H1 (cell line): ENCODE measurements around the gene FA2H. TPM values are rescaled to one million over a fixed set of nuclear protein-coding genes. Genes with fewer than 3 reads are reported as not detected.

Experiments
- CTCF ChIA-PET: fragments of 300-600 bp; sonication (Branson Sonifier 250); formaldehyde crosslinking; loops from one replicate; lab custom pipeline; 2021; ENCODE audit not compliant: partially characterized antibody; lab: Charles Lee
- POLR2A ChIA-PET: fragments of 300-600 bp; sonication (Branson Sonifier 250); formaldehyde crosslinking; loops from one replicate; lab custom pipeline; 2021; ENCODE audit warnings: inconsistent platforms; ENCODE audit not compliant: partially characterized antibody; lab: Charles Lee
- DNase-seq, 2 experiments: peaks; one replicate each; pipeline versions ENCODE4 v3.0.0 to v3.0.0-alpha.2; 2010 to 2022; ENCODE audit warnings: low spot score in 2 of 2, low read depth in 1 of 2, mixed read lengths in 1 of 2
- FAIRE-seq: peaks from 2 replicates; lab custom pipeline; 2011; peaks lifted over from hg19 to GRCh38; lab: Jason Lieb, UNC
- H2AFZ ChIP-seq: 2 replicates; pipeline ENCODE4 v1.8.1; 2012; ENCODE audit warnings: low read length, inconsistent platforms
- H2AK5ac ChIP-seq: 2 replicates; pipeline ENCODE4 v1.6.1; 2013; ENCODE audit warnings: low read depth, low read length
- H2BK120ac ChIP-seq: replicated peaks from 2 replicates; pipeline ENCODE3; 2013; ENCODE audit warnings: low read depth, low read length, inconsistent platforms
- H2BK12ac ChIP-seq: 2 replicates; pipeline ENCODE4 v1.6.1; 2013; ENCODE audit warnings: low read depth, low read length
- H2BK15ac ChIP-seq: 2 replicates; pipeline ENCODE4 v1.6.1; 2013; ENCODE audit warnings: low read length
- H2BK20ac ChIP-seq: 2 replicates; pipeline ENCODE4 v1.6.1; 2013; ENCODE audit warnings: low read length
- H2BK5ac ChIP-seq: 2 replicates; pipeline ENCODE4 v1.6.1; 2013; ENCODE audit warnings: low read depth, low read length
- H3K14ac ChIP-seq: 2 replicates; pipeline ENCODE4 v1.6.1; 2013; ENCODE audit warnings: inconsistent platforms; ENCODE audit not compliant: insufficient read length
- H3K18ac ChIP-seq: 2 replicates; pipeline ENCODE4 v1.6.1; 2013; ENCODE audit warnings: low read length; ENCODE audit errors: extremely low read depth
- H3K23ac ChIP-seq: 2 replicates; pipeline ENCODE4 v1.6.1; 2013; ENCODE audit warnings: inconsistent platforms; ENCODE audit not compliant: insufficient read length
- H3K23me2 ChIP-seq: 2 replicates; pipeline ENCODE4 v1.6.1; 2013; ENCODE audit warnings: low read depth, low read length
- H3K27ac ChIP-seq: 2 replicates; pipeline ENCODE4 v1.6.1; 2011; ENCODE audit warnings: low read depth, low read length, inconsistent platforms
- H3K27me3 ChIP-seq, 4 experiments: replicated peaks in 1 of 4; 1 replicate in 1 of 4; 2 replicates in 3 of 4; pipeline versions ENCODE4 v1.6.1 to v1.8.1; 2011 to 2013; ENCODE audit warnings: low read length in 3 of 4, mild to moderate bottlenecking in 3 of 4, inconsistent platforms in 2 of 4, mixed read lengths in 2 of 4, moderate library complexity in 1 of 4; ENCODE audit not compliant: control insufficient read depth in 3 of 4, insufficient read depth in 3 of 4; ENCODE audit errors: extremely low read depth in 1 of 4
- H3K36me3 ChIP-seq, 4 experiments: 2 replicates each; pipeline versions ENCODE4 v1.6.1 to v1.8.1; 2011 to 2013; ENCODE audit warnings: mild to moderate bottlenecking in 4 of 4, low read length in 3 of 4, moderate library complexity in 2 of 4, control low read depth in 1 of 4, inconsistent platforms in 1 of 4; ENCODE audit not compliant: insufficient read depth in 4 of 4, control insufficient read depth in 2 of 4
- H3K4ac ChIP-seq: replicated peaks from 2 replicates; pipeline ENCODE3; 2013; ENCODE audit warnings: low read length, low read depth, mixed read lengths, inconsistent platforms; ENCODE audit not compliant: insufficient read length
- H3K4me1 ChIP-seq, 4 experiments: replicated peaks in 1 of 4; 1 replicate in 1 of 4; 2 replicates in 3 of 4; pipeline versions ENCODE4 v1.6.1 to v1.8.1; 2011 to 2013; ENCODE audit warnings: low read length in 3 of 4, inconsistent platforms in 2 of 4, mixed read lengths in 1 of 4; ENCODE audit not compliant: insufficient read depth in 4 of 4, control insufficient read depth in 3 of 4
- H3K4me2 ChIP-seq, 2 experiments: 2 replicates each; pipeline versions ENCODE4 v1.6.1 to v1.8.1; 2011 to 2013; ENCODE audit warnings: low read depth in 2 of 2, low read length in 2 of 2, control low read depth in 1 of 2, inconsistent platforms in 1 of 2, mild to moderate bottlenecking in 1 of 2; ENCODE audit not compliant: insufficient read depth in 1 of 2
- H3K4me3 ChIP-seq, 4 experiments: fragments of 200-600, 300-600 bp in 1 of 4; sonication (generic), shearing (Covaris generic), sonication (Bioruptor Twin) in 1 of 4; 2 replicates each; pipeline versions ENCODE4 v1.5.1 to v1.8.1; 2011 to 2016; ENCODE audit warnings: low read length in 4 of 4, low read depth in 3 of 4, control low read depth in 2 of 4, inconsistent platforms in 2 of 4, mild to moderate bottlenecking in 2 of 4, mixed read lengths in 1 of 4, moderate library complexity in 1 of 4; ENCODE audit not compliant: insufficient read depth in 2 of 4; ENCODE audit errors: extremely low read depth in 1 of 4
- H3K56ac ChIP-seq: replicated peaks from 2 replicates; pipeline ENCODE3; 2013; ENCODE audit warnings: low read depth, mild to moderate bottlenecking, mixed read lengths, low read length, inconsistent platforms; ENCODE audit not compliant: insufficient read length
- H3K79me1 ChIP-seq: 2 replicates; pipeline ENCODE4 v1.6.1; 2013; ENCODE audit warnings: low read depth, low read length, control low read depth
- H3K79me2 ChIP-seq, 2 experiments: 2 replicates each; pipeline versions ENCODE4 v1.6.1 to v1.8.1; 2012 to 2013; ENCODE audit warnings: low read length in 2 of 2, mild to moderate bottlenecking in 2 of 2, inconsistent platforms in 1 of 2; ENCODE audit not compliant: insufficient read depth in 2 of 2, control insufficient read depth in 1 of 2
- H3K9ac ChIP-seq, 4 experiments: replicated peaks in 1 of 4; 1 replicate in 1 of 4; 2 replicates in 3 of 4; pipeline versions ENCODE4 v1.6.1 to v1.8.1; 2011 to 2013; ENCODE audit warnings: low read depth in 3 of 4, low read length in 3 of 4, control low read depth in 2 of 4, mild to moderate bottlenecking in 2 of 4, moderate library complexity in 2 of 4, inconsistent platforms in 1 of 4; ENCODE audit errors: extremely low read depth in 1 of 4
- H3K9me3 ChIP-seq, 2 experiments: 2 replicates each; pipeline versions ENCODE4 v1.6.1 to v1.8.1; 2012 to 2013; ENCODE audit warnings: mild to moderate bottlenecking in 2 of 2, moderate library complexity in 2 of 2, control low read depth in 1 of 2, inconsistent platforms in 1 of 2, low read depth in 1 of 2, low read length in 1 of 2, mixed read lengths in 1 of 2; ENCODE audit not compliant: insufficient read depth in 2 of 2
- H4K20me1 ChIP-seq, 2 experiments: replicated peaks in 1 of 2; 2 replicates each; pipeline versions ENCODE3 to v1.8.1; 2011 to 2013; ENCODE audit warnings: inconsistent platforms in 2 of 2, low read length in 2 of 2, mild to moderate bottlenecking in 1 of 2; ENCODE audit not compliant: insufficient read depth in 2 of 2, control insufficient read depth in 1 of 2
- H4K5ac ChIP-seq: 2 replicates; pipeline ENCODE4 v1.6.1; 2013; ENCODE audit warnings: low read length, low read depth, mixed read lengths, inconsistent platforms; ENCODE audit not compliant: insufficient read length
- H4K8ac ChIP-seq: 2 replicates; pipeline ENCODE4 v1.8.0; 2013; ENCODE audit warnings: mild to moderate bottlenecking, moderate library complexity, low read length, inconsistent platforms; ENCODE audit not compliant: insufficient read depth; ENCODE audit errors: extremely low read depth
- H4K91ac ChIP-seq: replicated peaks from 2 replicates; pipeline ENCODE3; 2013; ENCODE audit warnings: low read length, mixed read lengths, inconsistent platforms; ENCODE audit not compliant: insufficient read length
- HDAC2 ChIP-seq, 2 experiments: fragments of 300-600 bp in 1 of 2; sonication (generic) in 1 of 2; IDR thresholded peaks; 2 replicates each; pipeline ENCODE4 v1.6.1; 2011 to 2012; ENCODE audit warnings: low read depth in 2 of 2, low read length in 2 of 2, mild to moderate bottlenecking in 2 of 2, moderate library complexity in 2 of 2, borderline replicate concordance in 1 of 2, inconsistent platforms in 1 of 2
- KDM1A ChIP-seq: fragments of 200-600, 300-600 bp; sonication (generic); IDR thresholded peaks from 2 replicates; pipeline ENCODE4 v1.7.1; 2016; ENCODE audit warnings: mild to moderate bottlenecking, low read length, borderline replicate concordance
- KDM4A ChIP-seq: IDR thresholded peaks from one replicate; pipeline ENCODE4 v1.7.1; 2012; ENCODE audit warnings: low read depth, mild to moderate bottlenecking, moderate library complexity, low read length, inconsistent platforms; ENCODE audit not compliant: severe bottlenecking
- SIRT6 ChIP-seq: IDR thresholded peaks from one replicate; pipeline ENCODE4 v1.7.1; 2012; ENCODE audit warnings: low read length, inconsistent platforms
- TBP ChIP-seq: IDR thresholded peaks from 2 replicates; pipeline ENCODE4 v1.6.1; 2011; ENCODE audit warnings: low read depth, low read length, improper control_type of control experiment
- YY1 ChIP-seq: IDR thresholded peaks from 2 replicates; pipeline ENCODE4 v1.6.1; 2011; ENCODE audit warnings: low read depth, mild to moderate bottlenecking, low read length
- WGBS, 2 experiments: shearing (Covaris generic) in 1 of 2; methylation state at CpG; one replicate each; pipeline versions ENCODE4 v1.1.6 to v1.1.7; 2013 to 2015; ENCODE audit warnings: low lambda C conversion rate in 2 of 2, mixed read lengths in 2 of 2, inconsistent platforms in 1 of 2, low coverage in 1 of 2, missing lambda C conversion rate in 1 of 2; ENCODE audit not compliant: insufficient replicate concordance in 2 of 2, insufficient coverage in 1 of 2, insufficient read length in 1 of 2; ENCODE audit errors: extremely low coverage in 1 of 2, missing lambda C conversion rate in 1 of 2; 5-methylcytosine and 5-hydroxymethylcytosine counted together
- polyA plus RNA-seq, 7 experiments: library from polyadenylated mRNA; depleted of rRNA in 3 of 7; stranded (reverse) in 5 of 7; unstranded in 2 of 7; fragments of >200 nt in 5 of 7; fragments of 200-250 nt in 2 of 7; gene quantifications; 1 replicate in 5 of 7; 2 replicates in 1 of 7; 4 replicates in 1 of 7; pipeline versions ENCODE4 v1.2.1 to v1.2.3, GENCODE V29; 2011 to 2013; ENCODE audit warnings: missing spikeins in 2 of 7, mixed read lengths in 2 of 7
- total RNA-seq: library from RNA; stranded (reverse); fragmentation: NEBNext Ultra II Directional; extraction: Animal tissue kit (Norgen Biotek cat#: 25700); gene quantifications from 2 replicates; pipeline ENCODE4 v1.2.1, GENCODE V29; 2021

Gene FA2H
- total and polyA plus RNA-seq, 2 of the 8 experiments (the other 6 are each of a cell fraction or from before 2014, with no cell fraction given) = 2.1 to 2.5 TPM

- Histone ChIP-seq H3K79me2 (no peaks in the 10 kb centered on the region), H2BK5ac (no peak overlapping the region), H4K91ac (no peak overlapping the region), H2AK5ac (no peak overlapping the region), H4K8ac (no peak overlapping the region), H3K18ac (no peak overlapping the region), H3K56ac (no peak overlapping the region), H2AFZ (no peak overlapping the region), H2BK120ac (no peak overlapping the region), H3K23me2 (peaks cover 8% of the 10 kb centered on the region; the same call in 1 of the 2 replicates), H2BK15ac (no peak overlapping the region), H3K23ac (no peak overlapping the region), H3K14ac (no peak overlapping the region), H3K27me3 (peaks cover 0 to 21% (median 16%) of the 10 kb centered on the region in 4 experiments; a peak in 6 of 7 replicates), H2BK12ac (no peak overlapping the region), H3K9ac (no peak overlapping the region), H3K9me3 (no peaks in the 10 kb centered on the region), H3K4me2 (no peak overlapping the region), H3K79me1 (no peaks in the 10 kb centered on the region), H3K4ac (no peak overlapping the region), H3K4me1 (peaks cover 0 to 6% (median 2%) of the 10 kb centered on the region in 4 experiments; a peak in 1 of 7 replicates), H3K36me3 (no peaks in the 10 kb centered on the region), H4K20me1 (no peaks in the 10 kb centered on the region), H3K27ac (no peak overlapping the region), H2BK20ac (no peak overlapping the region), H4K5ac (no peak overlapping the region), H3K4me3 (no peak overlapping the region)
- TF ChIP-seq TBP (no peak), SIRT6 (no peak), KDM4A (no peak), KDM1A (no peak), HDAC2 (IDR thresholded peaks at IDR 0.05; ENCODE audit: borderline replicate concordance in 1 of 2, low read depth in 2 of 2, low read length in 2 of 2) (no peak), YY1 (no peak)
- ChIA-PET POLR2A (no interaction called here), CTCF (no interaction called here)
- FAIRE-seq (no peak), DNase-seq (no peak)
- WGBS, 2 experiments = 92% methylated on average over 2 of the region's 2 CpGs; no CpG with 5 or more reads in 1 of the 2 experiments
Observed at GRCh38 chr16:74776926-74777325, 2.3 kb upstream of the FA2H start.
